Tibial artery (tissue), 4 donors: Measurements from ENCODE around the gene MAP3K4.

Experiments
- DNase-seq, 2 donors: peaks; one replicate each; pipeline ENCODE4 v3.0.0-alpha.2; 2019
- H3K27ac ChIP-seq, 2 donors: fragments of 200-600 bp; sonication (generic) in 1 of 2; 1 replicate in 1 of 2; 2 replicates in 1 of 2; pipeline ENCODE4 v1.5.1; 2018 to 2019; ENCODE audit warnings: mild to moderate bottlenecking in 1 of 2
- H3K27me3 ChIP-seq, 2 donors: fragments of 200-600 bp; sonication (generic) in 1 of 2; one replicate each; pipeline versions ENCODE4 v1.5.1 to v1.6.0; 2016 to 2019
- H3K36me3 ChIP-seq, 3 donors: fragments of 200-600 bp; sonication (generic) in 2 of 3; one replicate each; pipeline ENCODE4 v1.5.1; 2016 to 2019; ENCODE audit warnings: mild to moderate bottlenecking in 2 of 3
- H3K4me1 ChIP-seq, 4 donors: fragments of 200-600 bp; sonication (generic) in 2 of 4; 1 replicate in 3 of 4; 2 replicates in 1 of 4; pipeline ENCODE4 v1.5.1; 2016 to 2019
- H3K4me3 ChIP-seq, 2 donors: fragments of 200-600 bp; sonication (generic) in 1 of 2; 1 replicate in 1 of 2; 2 replicates in 1 of 2; pipeline ENCODE4 v1.5.1; 2018 to 2019; ENCODE audit warnings: mild to moderate bottlenecking in 2 of 2
- H3K9me3 ChIP-seq, 3 donors: fragments of 200-600 bp; sonication (generic) in 1 of 3; one replicate each; pipeline ENCODE4 v1.5.1; 2016 to 2019
- CTCF ChIP-seq, 2 experiments: fragments of 200-600 bp in 1 of 2; fragments of 450-650 bp in 1 of 2; IDR thresholded peaks; one replicate each; pipeline ENCODE4 v1.5.1; 2017 to 2019; ENCODE audit warnings: antibody characterized with exemption in 2 of 2, mild to moderate bottlenecking in 1 of 2, moderate library complexity in 1 of 2
- intact Hi-C: fragments of 100-400 bp; cut with DNase I; formaldehyde crosslinking; loops from one replicate; pipeline ENCODE4 v1.15.0; 2023; ENCODE audit warnings: low total_unique reads

Gene MAP3K4

GRCh38 chr6:161035981-161036263 is 44.4 kb downstream of the MAP3K4 start:
- intact Hi-C loops = no loop called here
- no peak overlapping the region for H3K27ac ChIP-seq
- H3K4me3 ChIP-seq = no peak overlapping the region
- DNase-seq = no peak
- peaks cover 0 to under 1% (median 0%) of the 10 kb centered on the region in 4 donors for H3K4me1 ChIP-seq
- peaks cover under 1 to 15% (median 7%) of the 10 kb centered on the region in 3 donors for H3K36me3 ChIP-seq
- no peaks in the 10 kb centered on the region for H3K27me3 ChIP-seq
- no peaks in the 10 kb centered on the region for H3K9me3 ChIP-seq
- no peak for TF ChIP-seq CTCF (IDR thresholded peaks at IDR 0.05)

GRCh38 chr6:161037873-161038228 is 46.3 kb downstream of the MAP3K4 start:
- Histone ChIP-seq H3K4me3 (no peak overlapping the region), H3K36me3 (peaks cover 5 to 28% (median 14%) of the 10 kb centered on the region in 3 donors), H3K9me3 (no peaks in the 10 kb centered on the region), H3K4me1 (no peaks in the 10 kb centered on the region), H3K27me3 (no peaks in the 10 kb centered on the region), H3K27ac (no peak overlapping the region)
- no peak for TF ChIP-seq CTCF (IDR thresholded peaks at IDR 0.05)
- DNase-seq = no peak
- intact Hi-C loops = no loop called here

- H3K4me1 ChIP-seq = no peaks in the 10 kb centered on the region
- no peaks in the 10 kb centered on the region for H3K27me3 ChIP-seq
- H3K9me3 ChIP-seq = no peaks in the 10 kb centered on the region
- no peak for TF ChIP-seq CTCF (IDR thresholded peaks at IDR 0.05)
- H3K36me3 ChIP-seq = peaks cover 5 to 28% (median 14%) of the 10 kb centered on the region in 3 donors
- intact Hi-C loops = no loop called here
- no peak overlapping the region for H3K27ac ChIP-seq
- no peak overlapping the region for H3K4me3 ChIP-seq
- no peak for DNase-seq
Measured at GRCh38 chr6:161038229-161039031, 46.9 kb downstream of the MAP3K4 start.

GRCh38 chr6:161041274-161041673 is 49.7 kb downstream of the MAP3K4 start:
- Histone ChIP-seq H3K4me3 (no peak overlapping the region), H3K4me1 (no peaks in the 10 kb centered on the region), H3K36me3 (peaks cover 5 to 28% (median 10%) of the 10 kb centered on the region in 3 donors), H3K9me3 (no peaks in the 10 kb centered on the region), H3K27me3 (no peaks in the 10 kb centered on the region), H3K27ac (no peak overlapping the region)
- TF ChIP-seq CTCF (IDR thresholded peaks at IDR 0.05) = no peak
- intact Hi-C loops = no loop called here
- DNase-seq = no peak

GRCh38 chr6:161044335-161044734 is 52.8 kb downstream of the MAP3K4 start:
- Histone ChIP-seq H3K4me3 (no peak overlapping the region), H3K4me1 (no peaks in the 10 kb centered on the region), H3K36me3 (peaks cover 5 to 17% (median 10%) of the 10 kb centered on the region in 3 donors), H3K27ac (no peak overlapping the region), H3K27me3 (no peaks in the 10 kb centered on the region), H3K9me3 (no peaks in the 10 kb centered on the region)
- intact Hi-C loops = no loop called here
- no peak for DNase-seq
- TF ChIP-seq CTCF (IDR thresholded peaks at IDR 0.05) = no peak
